OCI-LY7 (cell line): Measurements from ENCODE around the gene STOX2.

ENCODE experiments used
- EZH2phosphoT487 ChIP-seq: fragments of 200-600 bp; sonication (generic); IDR thresholded peaks from 2 replicates; pipeline ENCODE4 v1.6.1; 2018; ENCODE audit warnings: low read depth, borderline replicate concordance, mild to moderate bottlenecking, mixed run types, antibody characterized with exemption, low read length, moderate library complexity, mixed read lengths
- TF ChIP-seq, protein P1 (sequence below): fragments of 200-600 bp; sonication (generic); conservative IDR thresholded peaks from 2 replicates; pipeline ENCODE4 v1.5.1; 2014; ENCODE audit warnings: mild to moderate bottlenecking, antibody characterized with exemption, low read length, moderate library complexity, mixed read lengths

- TF ChIP-seq, protein P1, sequence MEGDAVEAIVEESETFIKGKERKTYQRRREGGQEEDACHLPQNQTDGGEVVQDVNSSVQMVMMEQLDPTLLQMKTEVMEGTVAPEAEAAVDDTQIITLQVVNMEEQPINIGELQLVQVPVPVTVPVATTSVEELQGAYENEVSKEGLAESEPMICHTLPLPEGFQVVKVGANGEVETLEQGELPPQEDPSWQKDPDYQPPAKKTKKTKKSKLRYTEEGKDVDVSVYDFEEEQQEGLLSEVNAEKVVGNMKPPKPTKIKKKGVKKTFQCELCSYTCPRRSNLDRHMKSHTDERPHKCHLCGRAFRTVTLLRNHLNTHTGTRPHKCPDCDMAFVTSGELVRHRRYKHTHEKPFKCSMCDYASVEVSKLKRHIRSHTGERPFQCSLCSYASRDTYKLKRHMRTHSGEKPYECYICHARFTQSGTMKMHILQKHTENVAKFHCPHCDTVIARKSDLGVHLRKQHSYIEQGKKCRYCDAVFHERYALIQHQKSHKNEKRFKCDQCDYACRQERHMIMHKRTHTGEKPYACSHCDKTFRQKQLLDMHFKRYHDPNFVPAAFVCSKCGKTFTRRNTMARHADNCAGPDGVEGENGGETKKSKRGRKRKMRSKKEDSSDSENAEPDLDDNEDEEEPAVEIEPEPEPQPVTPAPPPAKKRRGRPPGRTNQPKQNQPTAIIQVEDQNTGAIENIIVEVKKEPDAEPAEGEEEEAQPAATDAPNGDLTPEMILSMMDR, result no peak
- no peak for TF ChIP-seq EZH2phosphoT487
Measured at GRCh38 chr4:183863155-183863825, 41.8 kb upstream of the STOX2 start.
